GM21423 (cell line): ENCODE results near the gene ZBTB7C.

Source experiments
- ATAC-seq: cut with Tn5 transposase; IDR thresholded peaks from one replicate; pipeline ENCODE4 v1.9.1; 2021; ENCODE audit warnings: mild to moderate bottlenecking, moderate library complexity; ENCODE audit not compliant: unreplicated experiment

Gene ZBTB7C

DNA sequence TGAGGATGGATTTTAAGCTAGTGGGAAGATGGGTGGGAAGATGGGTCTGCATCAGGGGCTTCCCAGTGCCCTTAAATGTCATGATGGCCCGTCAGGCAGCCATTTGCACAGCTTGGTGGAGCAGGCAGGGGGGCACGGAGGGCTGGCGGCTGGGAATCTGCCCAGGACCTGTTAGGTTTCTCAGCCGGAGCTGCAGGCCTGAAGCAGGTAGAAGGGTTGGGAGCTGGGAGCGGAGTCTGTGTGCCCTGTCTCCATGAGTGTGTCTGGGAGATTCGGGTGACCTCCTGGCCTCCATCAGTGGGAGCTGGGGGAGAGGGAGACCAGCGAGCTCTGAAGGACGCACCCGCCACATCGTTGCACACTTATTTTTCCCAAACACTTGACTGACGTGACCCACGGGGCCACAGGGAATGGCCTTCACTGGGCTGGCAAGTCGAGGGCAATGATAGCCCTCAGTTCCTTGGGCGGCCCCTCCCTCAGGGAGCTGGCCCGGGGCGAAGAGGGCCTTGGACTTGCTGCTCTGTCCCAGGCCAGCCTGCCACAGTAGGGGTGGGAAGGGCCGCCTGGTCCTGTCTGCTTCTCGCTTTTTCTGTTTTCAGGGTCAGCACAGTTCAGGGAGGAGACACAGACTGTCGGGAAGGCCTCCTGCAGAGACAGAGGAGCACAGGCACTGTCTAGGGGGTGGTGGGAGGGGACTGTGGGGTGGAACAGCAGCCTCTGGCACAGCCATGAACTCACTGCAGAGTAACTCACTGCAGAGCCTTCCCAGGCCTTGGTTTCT is 236.8 kb downstream of the ZBTB7C start:
- ATAC-seq, result no peak

DNA sequence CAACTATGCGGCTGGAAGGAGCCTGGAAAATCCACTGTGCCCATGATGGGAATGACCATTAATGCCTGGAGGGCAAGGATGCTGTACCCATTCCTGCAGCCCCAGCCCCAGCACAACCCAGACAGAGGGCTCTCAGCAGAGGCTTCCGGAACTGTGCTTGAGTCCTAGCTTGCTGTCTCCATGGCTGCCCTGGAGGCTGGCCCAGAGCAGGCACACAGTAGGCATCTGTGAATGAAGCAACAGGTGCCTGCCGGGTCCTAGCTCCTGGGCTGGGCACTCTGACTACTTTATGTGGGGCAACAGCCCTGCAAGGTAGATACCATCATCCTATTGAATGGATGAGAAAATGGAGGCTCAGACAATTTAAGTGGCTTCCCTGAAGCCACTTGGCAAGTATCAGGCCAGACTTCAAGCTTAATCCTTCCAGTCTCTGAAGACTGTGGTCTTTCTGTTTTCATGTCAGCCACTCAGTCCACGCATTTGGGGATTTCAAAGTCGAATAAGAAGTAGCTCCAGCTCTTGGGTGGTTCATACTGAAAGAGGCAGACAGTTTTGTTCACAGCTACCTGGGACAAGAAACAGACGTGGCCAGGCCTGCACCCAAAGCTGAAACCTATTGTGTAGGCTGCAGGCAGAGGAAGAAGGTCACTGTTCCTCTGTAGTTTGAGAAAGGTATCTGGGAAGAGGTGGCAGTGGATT is 237.5 kb downstream of the ZBTB7C start:
- ATAC-seq, result no peak

DNA sequence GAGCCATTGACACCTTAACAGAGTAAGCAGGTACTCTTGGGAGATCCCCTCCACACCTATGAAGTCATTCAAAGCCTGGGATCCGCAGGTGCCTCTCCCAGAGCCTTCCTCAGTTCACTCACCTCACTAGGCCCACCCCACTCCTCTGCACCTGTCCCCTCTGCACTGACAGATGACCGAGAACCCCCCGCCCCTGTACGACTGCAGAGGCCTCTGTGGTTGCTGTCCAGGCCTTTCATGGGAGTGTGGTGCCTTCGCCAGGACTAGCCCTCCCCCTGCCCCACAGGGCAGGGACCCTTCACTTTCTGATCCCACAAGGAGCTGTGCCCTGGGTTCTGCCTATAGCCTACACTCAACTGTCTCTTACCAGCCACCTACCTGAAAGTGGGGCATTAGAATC is 238.5 kb downstream of the ZBTB7C start:
- no peak for ATAC-seq

DNA sequence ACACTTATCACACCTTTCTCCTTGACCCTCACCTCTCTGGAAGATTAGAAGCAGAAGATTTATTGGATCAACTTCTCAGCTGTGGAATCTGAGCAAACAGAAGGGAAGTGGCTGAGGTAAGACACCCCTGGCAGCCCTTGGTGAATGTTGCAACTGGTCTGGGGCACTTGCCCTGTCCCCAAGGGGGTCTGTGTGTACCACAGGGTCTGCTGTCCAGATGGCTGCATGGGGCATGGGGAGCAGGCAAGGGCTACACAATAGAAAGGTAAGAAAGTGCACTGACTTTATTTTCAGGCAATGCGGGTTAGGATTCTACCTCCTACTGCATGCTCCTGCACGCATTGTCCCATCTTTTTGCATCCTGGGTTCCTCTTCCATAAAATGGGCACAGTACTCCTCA is 240.3 kb downstream of the ZBTB7C start:
- no peak for ATAC-seq

DNA sequence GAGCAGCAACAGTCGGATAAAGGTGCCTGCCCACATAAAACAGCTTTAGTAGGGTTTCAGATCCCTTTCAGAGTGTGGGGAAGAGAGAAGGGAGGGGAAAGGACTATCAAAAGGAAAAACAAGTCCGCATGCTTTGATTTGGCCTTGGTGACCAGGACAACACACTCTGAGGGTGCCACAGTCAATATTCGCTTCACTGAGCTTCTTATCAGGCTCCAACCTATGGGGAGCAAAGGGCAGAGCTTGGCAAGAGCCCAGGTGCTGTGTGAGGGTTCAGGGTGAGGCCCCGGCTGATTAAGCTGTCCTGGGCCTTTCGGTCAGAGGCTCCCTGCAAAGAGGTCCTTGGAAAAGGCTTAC is 241.3 kb downstream of the ZBTB7C start:
- no peak for ATAC-seq

GRCh38 chr18:48166336-48166875 is 242.8 kb downstream of the ZBTB7C start:
- no peak for ATAC-seq

DNA sequence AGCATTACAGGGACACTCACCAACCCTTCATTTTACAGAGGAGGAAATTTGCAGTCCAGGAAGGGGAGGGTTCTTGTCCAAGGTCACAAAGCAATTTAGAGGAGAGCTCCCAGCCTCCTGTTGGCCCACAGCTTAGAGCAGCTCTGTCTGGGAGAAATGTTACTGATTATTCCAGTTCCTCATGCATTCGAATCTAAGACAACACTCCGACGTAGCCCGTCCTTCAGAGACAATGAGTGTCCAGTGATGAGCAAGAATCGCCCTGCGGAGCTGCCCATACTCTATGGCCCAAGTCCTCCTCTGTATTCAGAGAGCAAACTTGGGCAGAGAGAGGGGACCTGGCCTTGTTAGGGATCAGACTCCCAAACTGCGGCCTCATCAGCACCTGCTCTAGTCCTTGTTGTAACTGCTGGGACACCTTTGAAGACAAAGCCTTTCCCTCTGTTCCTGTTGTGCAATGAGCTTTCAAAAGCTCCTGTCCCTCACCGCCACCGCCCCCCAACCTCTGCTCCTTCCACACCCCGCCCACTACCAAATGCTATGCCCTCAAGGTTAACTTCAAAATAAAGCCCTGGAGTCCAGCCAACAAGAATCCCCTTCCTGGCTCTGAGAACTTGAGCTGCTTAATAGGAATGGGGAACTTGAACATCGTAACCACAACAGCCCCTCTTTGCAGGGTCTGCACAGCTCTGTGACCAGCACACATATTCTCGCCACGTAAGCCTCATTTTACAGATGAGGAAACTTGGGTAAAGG is 243.9 kb downstream of the ZBTB7C start:
- ATAC-seq, result no peak

DNA sequence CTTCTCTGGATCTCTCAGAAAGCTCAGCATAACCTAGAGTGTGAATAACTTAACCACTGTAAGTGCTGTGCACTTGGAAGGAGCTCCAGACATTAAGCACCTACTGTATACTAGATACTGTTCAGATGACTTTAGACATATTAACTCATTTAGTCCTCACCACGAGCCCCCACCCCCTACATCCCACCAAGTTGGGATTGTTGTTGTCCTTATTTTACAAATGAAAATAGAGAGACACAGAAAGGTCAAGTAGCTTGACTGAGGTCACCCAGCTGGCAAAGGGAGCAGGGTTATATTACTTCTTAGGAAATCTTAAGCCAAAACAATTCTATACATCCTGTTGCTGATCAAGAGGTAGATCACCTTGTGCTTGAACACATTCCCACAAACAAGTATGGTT is 244.5 kb downstream of the ZBTB7C start:
- no peak for ATAC-seq

DNA sequence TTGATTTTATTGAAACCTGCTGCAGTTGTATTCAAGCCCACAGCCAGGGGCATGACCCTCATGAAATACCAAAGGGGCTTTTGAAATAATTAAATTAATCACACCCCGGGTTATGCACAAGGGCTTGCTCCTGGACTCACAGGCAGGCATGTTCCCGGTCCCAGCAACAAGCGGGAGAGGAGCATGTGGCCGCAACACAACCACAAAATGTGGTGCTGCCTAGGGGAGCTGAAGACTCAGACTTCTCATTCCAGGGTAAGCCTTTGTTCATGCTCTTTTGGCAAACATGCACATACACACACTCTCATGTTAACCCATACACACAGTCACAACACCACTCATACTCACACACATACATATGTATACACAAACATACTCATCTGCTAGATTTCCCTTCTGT is 245.1 kb downstream of the ZBTB7C start:
- ATAC-seq, result no peak

- ATAC-seq, result no peak
These were observed 245.5 kb downstream of the ZBTB7C start for GRCh38 chr18:48163738-48164115.

DNA sequence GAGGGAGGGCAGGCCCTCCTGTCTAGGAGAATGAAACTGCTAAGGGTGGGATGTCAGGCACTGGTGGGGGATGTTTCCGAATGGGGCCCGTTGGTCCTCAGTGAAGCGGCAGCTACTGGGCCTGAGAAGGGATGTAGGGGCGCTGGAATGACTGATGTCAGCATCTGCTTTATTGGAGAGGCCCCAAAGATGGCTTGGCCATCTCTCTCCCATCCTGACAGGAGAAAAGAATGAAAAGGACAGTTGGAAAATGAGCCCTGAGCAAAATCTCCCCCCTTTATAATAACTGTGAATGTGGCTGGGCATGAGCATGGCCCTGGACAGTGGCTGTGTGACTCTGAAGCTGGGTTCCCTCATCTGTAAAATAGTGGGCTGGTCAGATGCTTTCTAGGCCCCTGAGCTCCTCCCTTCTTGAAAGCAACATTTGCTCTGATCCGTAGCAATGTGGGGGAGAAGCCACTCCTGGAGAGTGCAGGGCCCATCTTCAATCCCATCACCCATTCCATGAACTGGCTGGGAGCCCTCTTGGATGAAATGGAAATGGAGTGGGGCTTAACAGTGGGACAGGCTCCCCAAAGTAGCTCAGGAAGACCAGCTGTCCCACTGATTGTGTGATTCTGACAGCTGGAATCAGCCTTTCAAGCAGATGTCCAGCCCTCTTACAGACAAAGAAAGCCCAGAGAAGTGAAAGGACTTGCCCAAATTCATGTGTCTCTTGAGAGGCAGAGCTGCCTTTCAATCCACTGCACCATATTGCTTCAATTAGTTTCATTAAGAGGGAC is 246.0 kb downstream of the ZBTB7C start:
- no peak for ATAC-seq

- peak; percentile 34 for ATAC-seq
These were observed 247.1 kb downstream of the ZBTB7C start for GRCh38 chr18:48161911-48162698.

DNA sequence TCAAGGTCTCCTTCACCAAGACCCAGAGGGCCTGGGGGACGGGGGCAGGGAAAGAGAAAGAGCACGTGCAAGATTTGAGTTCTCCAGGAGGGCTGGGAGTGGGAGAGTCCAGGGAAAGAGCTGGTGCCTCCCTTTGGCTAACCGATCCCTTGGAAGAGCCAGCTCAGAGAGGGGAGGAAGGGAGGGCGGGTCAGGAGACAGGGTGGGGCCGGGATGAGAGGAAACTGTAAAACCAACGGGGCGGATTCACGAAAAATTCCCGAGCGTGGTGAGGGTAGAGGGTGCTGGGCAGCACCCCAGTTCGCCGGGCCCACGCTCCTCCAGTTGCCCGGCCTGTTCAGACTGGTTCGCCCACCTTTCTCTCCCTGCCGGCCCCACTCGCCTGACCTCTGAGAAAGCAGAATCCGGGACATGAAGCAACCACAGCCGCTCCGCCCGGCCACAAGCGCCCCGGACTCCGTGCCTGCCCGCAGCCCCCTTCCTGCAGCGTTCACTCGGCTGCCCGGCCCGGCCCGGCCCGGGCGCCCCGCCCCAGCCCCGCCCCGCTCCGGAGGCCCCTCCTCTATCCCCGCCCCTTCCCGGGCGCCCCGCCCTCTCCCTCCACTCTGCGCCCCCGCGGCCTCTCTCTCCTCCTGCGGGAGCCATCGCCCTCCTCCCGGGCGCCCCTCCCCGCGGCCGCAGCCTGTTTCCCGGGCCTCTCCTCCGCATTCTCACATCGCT is 247.8 kb downstream of the ZBTB7C start:
- peak; percentile 79 for ATAC-seq

GRCh38 chr18:48160622-48161021 is 248.6 kb downstream of the ZBTB7C start:
- ATAC-seq, result no peak

GRCh38 chr18:48159816-48160215 is 249.4 kb downstream of the ZBTB7C start:
- no peak for ATAC-seq

- no peak for ATAC-seq
These were observed 250.5 kb downstream of the ZBTB7C start for GRCh38 chr18:48158721-48159120.

- no peak for ATAC-seq
These were observed 251.2 kb downstream of the ZBTB7C start for GRCh38 chr18:48157956-48158355.

- ATAC-seq, result no peak
These were observed 253.3 kb downstream of the ZBTB7C start for GRCh38 chr18:48155856-48156255.

GRCh38 chr18:48154828-48155227 is 254.4 kb downstream of the ZBTB7C start:
- ATAC-seq, result no peak
